Measurements from ENCODE around the gene FBXW4. TPM values are rescaled to one million over a fixed set of nuclear protein-coding genes. Genes with fewer than 3 reads are reported as not detected.

The FBXW4 gene
- total RNA-seq, 1 donor from 2014 or later: 34.4 TPM

DNA sequence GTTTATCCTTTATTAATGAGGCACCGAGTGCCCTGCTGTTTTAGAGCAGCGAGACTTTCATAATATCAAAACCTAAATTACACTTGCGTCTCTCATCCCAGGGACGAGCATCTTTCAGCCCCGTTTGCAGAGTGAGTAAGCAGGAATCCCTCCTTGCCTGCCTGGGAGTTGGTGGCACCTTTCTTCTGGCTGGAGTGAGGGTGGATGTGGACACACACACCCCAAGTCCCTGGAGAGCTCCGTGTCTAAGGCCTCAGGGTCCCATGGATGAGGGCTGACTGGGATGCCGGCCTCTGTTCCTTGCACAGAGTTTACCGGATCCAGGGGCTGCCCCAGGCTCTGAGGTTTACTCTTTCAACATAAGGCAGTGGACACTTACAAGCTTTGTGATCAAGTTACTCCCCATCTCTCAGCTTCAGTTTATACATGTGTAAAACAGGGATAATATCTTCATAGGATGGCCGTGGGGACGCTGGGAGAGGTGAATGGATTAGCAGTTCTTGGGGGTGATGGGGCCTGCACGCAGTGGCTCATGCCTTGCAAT is 131.4 kb downstream of the FBXW4 start:
- peaks cover 23% of the 10 kb centered on the region for H3K27me3 Mint-ChIP-seq (ENCODE audit: low read depth)
- H3K9me3 Mint-ChIP-seq (ENCODE audit: low read depth): no peaks in the 10 kb centered on the region
- no peak overlapping the region for H3K27ac Mint-ChIP-seq (ENCODE audit: unreplicated experiment)
- TF ChIP-seq, protein P1, sequence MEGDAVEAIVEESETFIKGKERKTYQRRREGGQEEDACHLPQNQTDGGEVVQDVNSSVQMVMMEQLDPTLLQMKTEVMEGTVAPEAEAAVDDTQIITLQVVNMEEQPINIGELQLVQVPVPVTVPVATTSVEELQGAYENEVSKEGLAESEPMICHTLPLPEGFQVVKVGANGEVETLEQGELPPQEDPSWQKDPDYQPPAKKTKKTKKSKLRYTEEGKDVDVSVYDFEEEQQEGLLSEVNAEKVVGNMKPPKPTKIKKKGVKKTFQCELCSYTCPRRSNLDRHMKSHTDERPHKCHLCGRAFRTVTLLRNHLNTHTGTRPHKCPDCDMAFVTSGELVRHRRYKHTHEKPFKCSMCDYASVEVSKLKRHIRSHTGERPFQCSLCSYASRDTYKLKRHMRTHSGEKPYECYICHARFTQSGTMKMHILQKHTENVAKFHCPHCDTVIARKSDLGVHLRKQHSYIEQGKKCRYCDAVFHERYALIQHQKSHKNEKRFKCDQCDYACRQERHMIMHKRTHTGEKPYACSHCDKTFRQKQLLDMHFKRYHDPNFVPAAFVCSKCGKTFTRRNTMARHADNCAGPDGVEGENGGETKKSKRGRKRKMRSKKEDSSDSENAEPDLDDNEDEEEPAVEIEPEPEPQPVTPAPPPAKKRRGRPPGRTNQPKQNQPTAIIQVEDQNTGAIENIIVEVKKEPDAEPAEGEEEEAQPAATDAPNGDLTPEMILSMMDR (IDR thresholded peaks at IDR 0.05): no peak
- DNase-seq (ENCODE audit: low spot score): peak; percentile 50
- peaks cover 5% of the 10 kb centered on the region for H3K4me1 Mint-ChIP-seq (ENCODE audit: low read depth)
- H3K4me3 Mint-ChIP-seq (ENCODE audit: unreplicated experiment): no peak overlapping the region
- H3K36me3 Mint-ChIP-seq (ENCODE audit: low read depth): no peaks in the 10 kb centered on the region

DNA sequence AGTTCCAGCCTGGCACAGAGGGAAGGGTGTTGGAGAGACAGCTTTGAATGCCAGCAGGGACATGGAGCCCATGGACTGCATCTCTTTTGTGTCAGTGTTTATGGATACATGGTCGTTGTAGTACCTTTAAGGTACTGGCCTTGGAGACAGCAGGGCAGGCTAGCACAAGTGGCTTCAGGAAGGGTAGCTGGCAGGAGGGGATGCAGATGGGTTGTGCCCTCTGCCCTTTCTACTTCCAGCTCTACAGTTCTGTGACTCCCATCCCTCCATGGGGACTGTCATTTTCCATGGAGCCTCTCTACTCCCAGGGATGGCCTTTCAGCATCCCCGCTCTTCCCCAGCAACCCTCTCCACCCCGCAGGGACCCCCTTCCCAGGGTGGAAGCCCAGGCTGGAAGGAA is 132.0 kb downstream of the FBXW4 start:
- Mint-ChIP-seq H3K4me1 (ENCODE audit: low read depth) (peaks cover 5% of the 10 kb centered on the region), H3K27me3 (ENCODE audit: low read depth) (peaks cover 23% of the 10 kb centered on the region)

DNA sequence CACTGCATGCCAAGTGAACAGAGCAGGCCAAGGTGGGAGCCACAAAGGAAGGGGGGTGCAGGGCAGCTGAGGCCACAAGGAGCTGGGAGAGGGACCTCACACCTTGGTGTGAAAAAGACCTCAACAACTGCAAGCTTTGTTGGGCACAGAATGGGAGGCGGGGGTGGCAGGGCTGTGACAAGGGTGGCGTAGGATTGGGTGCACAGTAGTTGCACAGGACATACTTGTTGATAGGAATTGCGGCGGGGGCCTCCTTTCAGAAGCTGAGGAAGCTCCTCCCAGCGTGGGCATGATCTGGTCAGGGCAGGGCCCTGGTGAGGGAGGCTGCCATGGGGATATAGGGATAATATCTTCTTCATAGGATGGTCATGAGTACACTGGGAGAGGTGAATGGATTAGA is 132.7 kb downstream of the FBXW4 start:
- H3K27me3 Mint-ChIP-seq (ENCODE audit: low read depth): peaks cover 19% of the 10 kb centered on the region
- H3K36me3 Mint-ChIP-seq (ENCODE audit: low read depth): no peaks in the 10 kb centered on the region
- DNase-seq (ENCODE audit: low spot score): no peak
- H3K4me1 Mint-ChIP-seq (ENCODE audit: low read depth): peaks cover 5% of the 10 kb centered on the region
- no peaks in the 10 kb centered on the region for H3K9me3 Mint-ChIP-seq (ENCODE audit: low read depth)
- H3K4me3 Mint-ChIP-seq (ENCODE audit: unreplicated experiment): no peak overlapping the region
- H3K27ac Mint-ChIP-seq (ENCODE audit: unreplicated experiment): no peak overlapping the region
- TF ChIP-seq, protein P1 (IDR thresholded peaks at IDR 0.05): no peak

More for the DNA sequence above, 132.0 kb downstream of the FBXW4 start:
- DNase-seq (ENCODE audit: low spot score): peak; percentile 26
- H3K36me3 Mint-ChIP-seq (ENCODE audit: low read depth): no peaks in the 10 kb centered on the region
- no peak overlapping the region for H3K4me3 Mint-ChIP-seq (ENCODE audit: unreplicated experiment)
- no peak overlapping the region for H3K27ac Mint-ChIP-seq (ENCODE audit: unreplicated experiment)
- no peaks in the 10 kb centered on the region for H3K9me3 Mint-ChIP-seq (ENCODE audit: low read depth)
- TF ChIP-seq, protein P1 (IDR thresholded peaks at IDR 0.05): no peak

DNA sequence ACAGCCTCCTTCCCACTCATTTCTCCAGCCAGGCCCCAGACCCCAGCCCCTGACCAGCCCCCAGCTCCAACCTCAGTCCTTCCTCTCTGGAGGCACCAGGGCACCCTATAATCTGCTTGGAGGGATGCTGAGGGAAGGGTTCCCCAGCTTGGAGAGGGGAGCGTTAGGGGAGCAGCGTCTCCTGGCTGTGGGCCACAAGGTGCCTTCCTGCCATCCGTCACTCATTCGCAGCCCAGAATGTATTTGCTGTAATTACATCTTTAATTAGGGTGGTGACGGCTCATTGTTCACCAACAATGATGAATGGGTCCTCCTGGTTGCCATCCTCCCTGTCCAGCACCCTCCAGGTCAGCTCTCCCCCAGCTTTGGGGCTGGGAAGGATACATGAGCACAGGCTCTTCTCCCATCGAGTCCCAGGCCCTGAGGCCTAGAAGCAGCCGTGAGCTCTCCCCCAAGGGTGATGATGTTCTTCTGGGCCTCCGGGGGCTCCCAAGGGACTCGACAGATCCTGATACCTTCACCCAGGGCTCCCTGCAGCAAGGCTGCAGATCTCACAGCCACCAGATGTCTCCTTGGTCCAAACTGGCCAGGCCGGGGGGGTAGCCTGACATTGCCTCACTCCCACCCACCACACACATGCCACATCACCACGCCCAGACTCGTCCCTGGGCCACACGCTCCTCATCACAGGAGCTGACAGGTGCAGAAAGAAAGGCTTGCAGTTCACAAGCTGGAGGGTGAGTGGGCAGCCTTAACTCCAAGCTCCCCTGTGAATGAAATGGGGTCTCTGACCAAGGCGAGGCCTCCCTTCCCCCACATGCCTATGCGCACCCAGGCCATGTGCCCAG is 133.7 kb downstream of the FBXW4 start:
- peaks cover 13% of the 10 kb centered on the region for H3K27me3 Mint-ChIP-seq (ENCODE audit: low read depth)
- TF ChIP-seq, protein P1 (IDR thresholded peaks at IDR 0.05): no peak
- H3K27ac Mint-ChIP-seq (ENCODE audit: unreplicated experiment): no peak overlapping the region
- no peak overlapping the region for H3K4me3 Mint-ChIP-seq (ENCODE audit: unreplicated experiment)
- DNase-seq (ENCODE audit: low spot score): no peak
- H3K4me1 Mint-ChIP-seq (ENCODE audit: low read depth): peaks cover 1% of the 10 kb centered on the region
- no peaks in the 10 kb centered on the region for H3K9me3 Mint-ChIP-seq (ENCODE audit: low read depth)
- H3K36me3 Mint-ChIP-seq (ENCODE audit: low read depth): no peaks in the 10 kb centered on the region

Small RNA genes within 50 kb of the gene (microRNA-seq; reads per million reads assigned to microRNA genes)
- gene MIR3158-1 (ENCODE audit: borderline number of aligned reads): not detected
- gene MIR3158-2 (ENCODE audit: borderline number of aligned reads): not detected

Other genes starting within 250 kb of the FBXW4 start
- 21.2 to 31.0 TPM (median 23.4 TPM) in 3 replicates for gene POLL, start 106.9 kb downstream of the FBXW4 start, total RNA-seq
- gene DPCD, start 106.8 kb downstream of the FBXW4 start, total RNA-seq: 13.9 to 19.0 TPM (median 18.3 TPM) in 3 replicates
- not detected in 3 replicates for gene FGF8, start 80.9 kb upstream of the FBXW4 start, total RNA-seq
- 34.0 to 49.0 TPM (median 36.5 TPM) in 3 replicates for gene NPM3, start 88.3 kb upstream of the FBXW4 start, total RNA-seq
- gene OGA, start 123.3 kb upstream of the FBXW4 start, total RNA-seq: 75.5 to 79.2 TPM (median 75.5 TPM) in 3 replicates
- gene KCNIP2, start 148.6 kb upstream of the FBXW4 start, total RNA-seq: 1.8 to 3.1 TPM (median 1.9 TPM) in 3 replicates